ENCODE data around the gene CLSTN3. TPM values are rescaled to one million over a fixed set of nuclear protein-coding genes. Genes with fewer than 3 reads are reported as not detected.

The CLSTN3 gene
- total RNA-seq, 1 donor = 13.6 TPM

GRCh38 chr12:7197841-7198240 lies 67.7 kb downstream of the CLSTN3 start:
- TF ChIP-seq, protein P1, sequence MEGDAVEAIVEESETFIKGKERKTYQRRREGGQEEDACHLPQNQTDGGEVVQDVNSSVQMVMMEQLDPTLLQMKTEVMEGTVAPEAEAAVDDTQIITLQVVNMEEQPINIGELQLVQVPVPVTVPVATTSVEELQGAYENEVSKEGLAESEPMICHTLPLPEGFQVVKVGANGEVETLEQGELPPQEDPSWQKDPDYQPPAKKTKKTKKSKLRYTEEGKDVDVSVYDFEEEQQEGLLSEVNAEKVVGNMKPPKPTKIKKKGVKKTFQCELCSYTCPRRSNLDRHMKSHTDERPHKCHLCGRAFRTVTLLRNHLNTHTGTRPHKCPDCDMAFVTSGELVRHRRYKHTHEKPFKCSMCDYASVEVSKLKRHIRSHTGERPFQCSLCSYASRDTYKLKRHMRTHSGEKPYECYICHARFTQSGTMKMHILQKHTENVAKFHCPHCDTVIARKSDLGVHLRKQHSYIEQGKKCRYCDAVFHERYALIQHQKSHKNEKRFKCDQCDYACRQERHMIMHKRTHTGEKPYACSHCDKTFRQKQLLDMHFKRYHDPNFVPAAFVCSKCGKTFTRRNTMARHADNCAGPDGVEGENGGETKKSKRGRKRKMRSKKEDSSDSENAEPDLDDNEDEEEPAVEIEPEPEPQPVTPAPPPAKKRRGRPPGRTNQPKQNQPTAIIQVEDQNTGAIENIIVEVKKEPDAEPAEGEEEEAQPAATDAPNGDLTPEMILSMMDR (IDR thresholded peaks at IDR 0.05; ENCODE audit: insufficient read depth, low read length) = no peak
- no peak overlapping the region for H3K4me3 ChIP-seq (ENCODE audit: low read depth, low read length)
- no peak for DNase-seq (ENCODE audit: low read depth)

- TF ChIP-seq, protein P1 (IDR thresholded peaks at IDR 0.05; ENCODE audit: insufficient read depth, low read length) = no peak
- no peak overlapping the region for H3K4me3 ChIP-seq (ENCODE audit: low read depth, low read length)
- no peak for DNase-seq (ENCODE audit: low read depth)
Measured at GRCh38 chr12:7203109-7203508, 72.9 kb downstream of the CLSTN3 start.

GRCh38 chr12:7205091-7205490 lies 74.9 kb downstream of the CLSTN3 start:
- no peak overlapping the region for H3K4me3 ChIP-seq (ENCODE audit: low read depth, low read length)
- DNase-seq (ENCODE audit: low read depth) = no peak
- TF ChIP-seq, protein P1 (IDR thresholded peaks at IDR 0.05; ENCODE audit: insufficient read depth, low read length) = no peak

- H3K4me3 ChIP-seq (ENCODE audit: low read depth, low read length) = no peak overlapping the region
- TF ChIP-seq, protein P1 (IDR thresholded peaks at IDR 0.05; ENCODE audit: insufficient read depth, low read length) = no peak
- no peak for DNase-seq (ENCODE audit: low read depth)
Measured at GRCh38 chr12:7206691-7207090, 76.5 kb downstream of the CLSTN3 start.

- no peak overlapping the region for H3K4me3 ChIP-seq (ENCODE audit: low read depth, low read length)
- TF ChIP-seq, protein P1 (IDR thresholded peaks at IDR 0.05; ENCODE audit: insufficient read depth, low read length) = no peak
- DNase-seq (ENCODE audit: low read depth) = no peak
Measured at GRCh38 chr12:7207866-7208625, 77.9 kb downstream of the CLSTN3 start.

Small RNAs within 50 kb of the gene (small RNA-seq; reads per million reads assigned to genes)
- not detected for gene RNU6-485P

Other genes starting within 250 kb of the CLSTN3 start
- 7.0 and 62.6 TPM in 2 replicates for gene LRRC23, start 225.5 kb upstream of the CLSTN3 start, total RNA-seq (ENCODE audit: low replicate concordance)
- gene ENO2, start 215.8 kb upstream of the CLSTN3 start, total RNA-seq (ENCODE audit: low replicate concordance) = 8.7 and 12.7 TPM in 2 replicates
- gene ATN1, start 202.4 kb upstream of the CLSTN3 start, total RNA-seq (ENCODE audit: low replicate concordance) = 13.6 and 13.8 TPM in 2 replicates
- gene RNU7-1, start 186.6 kb upstream of the CLSTN3 start, total RNA-seq (ENCODE audit: low replicate concordance) = not detected in 2 replicates
- gene C12orf57, start 186.3 kb upstream of the CLSTN3 start, total RNA-seq (ENCODE audit: low replicate concordance) = 100 and 156 TPM in 2 replicates
- gene PTPN6, start 179.0 kb upstream of the CLSTN3 start, total RNA-seq (ENCODE audit: low replicate concordance) = not detected in 2 replicates
- 71.5 and 181 TPM in 2 replicates for gene PHB2, start 159.7 kb upstream of the CLSTN3 start, total RNA-seq (ENCODE audit: low replicate concordance)
- 26.0 and 26.8 TPM in 2 replicates for gene EMG1, start 159.5 kb upstream of the CLSTN3 start, total RNA-seq (ENCODE audit: low replicate concordance)
- 5.7 and 10.6 TPM in 2 replicates for gene LPCAT3, start 111.9 kb upstream of the CLSTN3 start, total RNA-seq (ENCODE audit: low replicate concordance)
- gene C1S, start 69.7 kb upstream of the CLSTN3 start, total RNA-seq (ENCODE audit: low replicate concordance) = 516 and 790 TPM in 2 replicates
- 237 and 528 TPM in 2 replicates for gene C1R, start 37.9 kb upstream of the CLSTN3 start, total RNA-seq (ENCODE audit: low replicate concordance)
- 39.2 and 50.6 TPM in 2 replicates for gene C1RL, start 21.2 kb upstream of the CLSTN3 start, total RNA-seq (ENCODE audit: low replicate concordance)
- gene RBP5, start 1.5 kb upstream of the CLSTN3 start, total RNA-seq (ENCODE audit: low replicate concordance) = not detected in 2 replicates
- gene PEX5, start 59.3 kb downstream of the CLSTN3 start, total RNA-seq (ENCODE audit: low replicate concordance) = 24.3 and 126 TPM in 2 replicates
- gene ACSM4, start 173.7 kb downstream of the CLSTN3 start, total RNA-seq (ENCODE audit: low replicate concordance) = not detected in 2 replicates